ENCODE data around the gene CBX6.

Gene CBX6

DNA sequence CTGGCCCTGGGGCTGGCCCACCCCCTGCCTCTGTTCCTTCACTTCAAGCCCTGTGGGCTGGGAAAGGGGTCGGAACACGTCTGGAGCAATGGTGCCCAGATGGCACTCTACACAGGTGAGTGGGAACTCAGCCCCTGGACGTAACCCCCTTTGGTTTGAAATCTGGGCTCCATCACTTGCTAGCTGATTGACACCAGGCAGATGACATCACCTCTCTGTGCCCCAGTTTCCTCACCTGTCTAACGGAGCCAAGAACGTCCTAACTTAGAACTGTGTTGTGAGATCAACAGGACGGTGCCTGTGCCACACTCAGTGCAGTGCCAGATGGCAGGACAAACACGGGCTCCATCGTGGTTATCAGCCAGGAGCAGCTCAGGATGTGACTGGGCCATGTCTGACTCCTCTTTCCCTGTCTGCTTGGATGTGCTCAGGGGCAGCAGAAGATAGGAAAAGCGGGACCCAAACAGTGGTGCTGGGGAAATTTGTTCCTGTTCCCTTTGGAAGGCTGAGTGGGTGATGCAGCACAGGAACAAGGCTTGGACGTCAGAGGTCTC is 52.6 kb downstream of the CBX6 start:
- DNase-seq (ENCODE audit: low read depth) = no peak

DNA sequence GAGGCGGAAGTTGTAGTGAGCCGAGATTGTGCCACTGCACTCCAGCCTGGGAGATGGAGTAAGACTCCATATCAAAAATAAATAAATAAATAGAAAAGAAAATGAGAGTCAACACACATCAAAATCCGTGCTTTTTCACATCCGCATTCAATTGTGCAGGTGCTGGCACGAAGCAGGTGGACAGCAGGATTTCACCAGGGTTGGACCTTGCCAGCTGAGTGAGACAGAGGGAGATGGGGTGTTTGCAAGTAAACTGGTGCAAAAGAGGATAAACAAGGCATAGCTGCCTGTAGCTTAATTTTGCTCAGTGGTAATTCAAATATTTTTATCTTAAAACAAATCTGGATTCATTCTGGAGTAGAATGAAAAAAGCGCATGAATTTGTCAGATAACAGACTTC is 54.8 kb downstream of the CBX6 start:
- no peak for DNase-seq (ENCODE audit: low read depth)

DNA sequence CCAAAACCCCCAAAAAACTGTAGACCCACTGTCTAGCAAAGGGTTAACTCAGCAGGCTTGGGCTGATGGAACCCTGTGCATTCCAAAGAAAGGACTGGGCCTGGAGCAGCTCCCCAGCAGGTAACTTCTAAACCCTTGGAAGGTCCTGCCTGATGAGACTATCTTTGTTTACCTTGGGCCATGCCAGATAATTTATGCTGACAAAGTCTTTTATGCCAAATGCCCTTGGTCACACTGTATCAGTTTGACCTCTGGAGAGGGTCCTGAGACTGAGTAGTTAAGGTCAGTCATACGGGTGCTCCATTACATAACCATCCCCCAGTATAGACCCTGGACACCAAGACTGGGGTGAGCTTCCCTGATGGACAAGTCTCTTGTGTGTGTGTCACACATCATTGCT is 56.2 kb downstream of the CBX6 start:
- no peak for DNase-seq (ENCODE audit: low read depth)

Measured in T follicular helper cell (primary cell).